ENCODE data around the gene NCOA6. TPM values are rescaled to one million over a fixed set of nuclear protein-coding genes. Genes with fewer than 3 reads are reported as not detected.

The NCOA6 gene
- total and polyA plus RNA-seq, 2 donors (not counting 1 experiment from before 2014, with no cell fraction given), result 8.1 to 12.0 TPM

DNA sequence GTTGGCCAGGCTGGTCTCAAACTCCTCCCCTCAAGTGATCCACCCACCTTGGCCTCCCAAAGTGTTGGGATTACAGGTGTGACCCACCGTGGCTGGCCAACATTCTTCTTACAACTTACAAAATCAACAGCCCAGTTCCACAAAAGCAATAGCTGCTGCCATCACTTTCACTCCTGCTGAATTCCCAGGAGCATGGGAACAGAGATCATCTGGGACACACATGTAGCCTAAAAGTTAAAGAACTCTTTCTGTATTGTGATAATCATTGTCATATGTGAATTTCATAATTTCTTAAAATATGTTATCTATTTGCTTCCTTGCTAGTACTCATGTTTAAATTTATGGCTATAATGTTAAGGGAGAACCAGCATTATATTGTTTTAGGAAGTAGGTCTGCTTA is 51.7 kb downstream of the NCOA6 start:
- Histone ChIP-seq H4K20me1 (ENCODE audit: control insufficient read depth, extremely low read depth, insufficient read depth, low read length) (no peaks in the 10 kb centered on the region), H2AFZ (ENCODE audit: low read length) (no peak overlapping the region), H3K27ac (ENCODE audit: insufficient read depth, low read length) (no peak overlapping the region), H3K4me3 (replicated peaks in 1 of 4; ENCODE audit: control extremely low read depth in 1 of 4, insufficient read depth in 1 of 4, low read depth in 3 of 4, low read length in 4 of 4) (no peak overlapping the region), H3K36me3 (ENCODE audit: control insufficient read depth, insufficient read depth, low read length) (peaks cover 4% of the 10 kb centered on the region), H3K4me1 (ENCODE audit: control insufficient read depth, extremely low read depth, insufficient read depth, low read length) (peaks cover 2% of the 10 kb centered on the region), H3K9ac (ENCODE audit: insufficient read depth, low read length) (no peak overlapping the region), H3K27me3 (ENCODE audit: control insufficient read depth, insufficient read depth, low read length) (no peaks in the 10 kb centered on the region), H3K9me3 (ENCODE audit: control insufficient read depth, insufficient read depth, low read depth, low read length) (no peaks in the 10 kb centered on the region), H3K79me2 (ENCODE audit: control insufficient read depth, insufficient read depth, low read length) (no peaks in the 10 kb centered on the region), H3K4me2 (ENCODE audit: extremely low read depth, insufficient read depth, low read length) (no peak overlapping the region)
- no peak for DNase-seq (ENCODE audit: low read depth in 2 of 2)
- TF ChIP-seq EZH2 (IDR thresholded peaks at IDR 0.05; ENCODE audit: low read length, missing control alignments) (no peak), CTCF (conservative IDR thresholded peaks at IDR 0.05 in 1 of 2, IDR thresholded peaks at IDR 0.05 in 1 of 2; ENCODE audit: low read depth in 1 of 2, low read length in 2 of 2) (no peak)

GRCh38 chr20:34772437-34772836 is 53.0 kb downstream of the NCOA6 start:
- no peaks in the 10 kb centered on the region for H4K20me1 ChIP-seq (ENCODE audit: control insufficient read depth, extremely low read depth, insufficient read depth, low read length)
- no peaks in the 10 kb centered on the region for H3K79me2 ChIP-seq (ENCODE audit: control insufficient read depth, insufficient read depth, low read length)
- H3K4me2 ChIP-seq (ENCODE audit: extremely low read depth, insufficient read depth, low read length), result no peak overlapping the region
- no peak overlapping the region for H2AFZ ChIP-seq (ENCODE audit: low read length)
- H3K4me3 ChIP-seq (replicated peaks in 1 of 4; ENCODE audit: control extremely low read depth in 1 of 4, insufficient read depth in 1 of 4, low read depth in 3 of 4, low read length in 4 of 4), result no peak overlapping the region
- H3K4me1 ChIP-seq (ENCODE audit: control insufficient read depth, extremely low read depth, insufficient read depth, low read length), result peaks cover 14% of the 10 kb centered on the region
- no peak for TF ChIP-seq EZH2 (IDR thresholded peaks at IDR 0.05; ENCODE audit: low read length, missing control alignments)
- no peak for TF ChIP-seq CTCF (conservative IDR thresholded peaks at IDR 0.05 in 1 of 2, IDR thresholded peaks at IDR 0.05 in 1 of 2; ENCODE audit: low read depth in 1 of 2, low read length in 2 of 2)
- no peaks in the 10 kb centered on the region for H3K9me3 ChIP-seq (ENCODE audit: control insufficient read depth, insufficient read depth, low read depth, low read length)
- no peak overlapping the region for H3K27ac ChIP-seq (ENCODE audit: insufficient read depth, low read length)
- H3K9ac ChIP-seq (ENCODE audit: insufficient read depth, low read length), result no peak overlapping the region
- no peak for DNase-seq (ENCODE audit: low read depth in 2 of 2)
- H3K36me3 ChIP-seq (ENCODE audit: control insufficient read depth, insufficient read depth, low read length), result peaks cover 4% of the 10 kb centered on the region
- H3K27me3 ChIP-seq (ENCODE audit: control insufficient read depth, insufficient read depth, low read length), result no peaks in the 10 kb centered on the region

GRCh38 chr20:34771680-34772081 is 53.8 kb downstream of the NCOA6 start:
- no peak overlapping the region for H2AFZ ChIP-seq (ENCODE audit: low read length)
- peak; percentile 12 to 17 for DNase-seq (ENCODE audit: low read depth in 2 of 2)
- no peaks in the 10 kb centered on the region for H3K9me3 ChIP-seq (ENCODE audit: control insufficient read depth, insufficient read depth, low read depth, low read length)
- no peak overlapping the region for H3K9ac ChIP-seq (ENCODE audit: insufficient read depth, low read length)
- no peak for TF ChIP-seq EZH2 (IDR thresholded peaks at IDR 0.05; ENCODE audit: low read length, missing control alignments)
- TF ChIP-seq CTCF (conservative IDR thresholded peaks at IDR 0.05 in 1 of 2, IDR thresholded peaks at IDR 0.05 in 1 of 2; ENCODE audit: low read depth in 1 of 2, low read length in 2 of 2), result no peak
- peaks cover 15% of the 10 kb centered on the region for H3K4me1 ChIP-seq (ENCODE audit: control insufficient read depth, extremely low read depth, insufficient read depth, low read length)
- no peak overlapping the region for H3K4me2 ChIP-seq (ENCODE audit: extremely low read depth, insufficient read depth, low read length)
- no peak overlapping the region for H3K27ac ChIP-seq (ENCODE audit: insufficient read depth, low read length)
- no peaks in the 10 kb centered on the region for H3K79me2 ChIP-seq (ENCODE audit: control insufficient read depth, insufficient read depth, low read length)
- H3K27me3 ChIP-seq (ENCODE audit: control insufficient read depth, insufficient read depth, low read length), result no peaks in the 10 kb centered on the region
- H3K36me3 ChIP-seq (ENCODE audit: control insufficient read depth, insufficient read depth, low read length), result peaks cover 6% of the 10 kb centered on the region
- no peaks in the 10 kb centered on the region for H4K20me1 ChIP-seq (ENCODE audit: control insufficient read depth, extremely low read depth, insufficient read depth, low read length)
- H3K4me3 ChIP-seq (replicated peaks in 1 of 4; ENCODE audit: control extremely low read depth in 1 of 4, insufficient read depth in 1 of 4, low read depth in 3 of 4, low read length in 4 of 4), result no peak overlapping the region
